Vagina (tissue), 2 donors: ENCODE results near the gene FZD10. TPM values are rescaled to one million over a fixed set of nuclear protein-coding genes. Genes with fewer than 3 reads are reported as not detected.

Experiments used
- DNase-seq, 2 donors: peaks; one replicate each; pipeline ENCODE4 v3.0.0-alpha.2; 2017; ENCODE audit errors: extremely low spot score in 2 of 2
- H3K27ac ChIP-seq: fragments of 200-600 bp; sonication (generic); one replicate; pipeline ENCODE4 v1.5.1; 2019
- H3K27me3 ChIP-seq: fragments of 200-600 bp; sonication (generic); one replicate; pipeline ENCODE4 v1.5.1; 2019
- H3K36me3 ChIP-seq, 2 donors: fragments of 200-600 bp; sonication (generic); one replicate each; pipeline ENCODE4 v1.5.1; 2017 to 2019
- H3K4me1 ChIP-seq: fragments of 200-600 bp; sonication (generic); one replicate; pipeline ENCODE4 v1.5.1; 2019
- H3K4me3 ChIP-seq, 2 donors: fragments of 200-600 bp; sonication (generic); 1 replicate in 1 of 2; 2 replicates in 1 of 2; pipeline ENCODE4 v1.5.1; 2016 to 2019
- H3K9me3 ChIP-seq: fragments of 200-600 bp; sonication (generic); one replicate; pipeline ENCODE4 v1.5.1; 2019
- CTCF ChIP-seq, 3 experiments: fragments of 450-650 bp in 2 of 3; fragments of 200-600 bp in 1 of 3; sonication (generic) in 1 of 3; IDR thresholded peaks; one replicate each; pipeline ENCODE4 v1.5.1; 2017 to 2019; ENCODE audit warnings: antibody characterized with exemption in 3 of 3, mild to moderate bottlenecking in 2 of 3, moderate library complexity in 2 of 3
- POLR2A ChIP-seq, 2 donors: fragments of 450-650 bp; IDR thresholded peaks; one replicate each; pipeline ENCODE4 v1.6.1; 2017; ENCODE audit warnings: antibody characterized with exemption in 2 of 2, mild to moderate bottlenecking in 2 of 2, moderate library complexity in 2 of 2
- POLR2AphosphoS5 ChIP-seq, 2 donors: sonication (generic); formaldehyde crosslinking; IDR thresholded peaks; one replicate each; pipeline ENCODE4 v1.9.0; 2017; ENCODE audit warnings: antibody characterized with exemption in 2 of 2, mild to moderate bottlenecking in 2 of 2, low read depth in 1 of 2; ENCODE audit not compliant: insufficient read depth in 1 of 2
- intact Hi-C: fragments of 100-400 bp; cut with DNase I; formaldehyde crosslinking; loops from one replicate; pipeline ENCODE4 v1.15.1; 2023
- total RNA-seq: library from RNA; depleted of rRNA; stranded (reverse); fragments of >200 nt; gene quantifications from one replicate; pipeline ENCODE4 v1.2.3, GENCODE V29; 2016

Gene FZD10
- total RNA-seq, 1 donor from 2014 or later = 5.2 TPM

GRCh38 chr12:130158754-130159059 lies 3.6 kb upstream of the FZD10 start:
- intact Hi-C loops = no loop called here
- H3K27me3 ChIP-seq = no peaks in the 10 kb centered on the region
- no peak for DNase-seq

GRCh38 chr12:130160306-130160705 lies 2.0 kb upstream of the FZD10 start:
- H3K4me1 ChIP-seq = peaks cover 35% of the 10 kb centered on the region
- H3K27ac ChIP-seq = peak overlapping the region; percentile 78

More at GRCh38 chr12:130158754-130159059, 3.6 kb upstream of the FZD10 start:
- H3K4me3 ChIP-seq = no peak overlapping the region
- H3K9me3 ChIP-seq = no peaks in the 10 kb centered on the region
- peaks cover 27% of the 10 kb centered on the region for H3K4me1 ChIP-seq
- no peak for TF ChIP-seq POLR2AphosphoS5 (IDR thresholded peaks at IDR 0.05; ENCODE audit: insufficient read depth in 1 of 2, low read depth in 1 of 2)
- TF ChIP-seq CTCF (IDR thresholded peaks at IDR 0.05) = no peak
- no peak overlapping the region for H3K27ac ChIP-seq
- H3K36me3 ChIP-seq = no peaks in the 10 kb centered on the region

GRCh38 chr12:130160711-130161231 lies 1.5 kb upstream of the FZD10 start:
- Histone ChIP-seq H3K36me3 (no peaks in the 10 kb centered on the region), H3K27me3 (no peaks in the 10 kb centered on the region), H3K4me3 (peak overlapping the region; percentile 54 to 64), H3K27ac (peak overlapping the region; percentile 78), H3K9me3 (no peaks in the 10 kb centered on the region), H3K4me1 (peaks cover 35% of the 10 kb centered on the region)
- intact Hi-C loops = no loop called here
- no peak for TF ChIP-seq CTCF (IDR thresholded peaks at IDR 0.05)
- no peak for TF ChIP-seq POLR2A (IDR thresholded peaks at IDR 0.05)
- TF ChIP-seq POLR2AphosphoS5 (IDR thresholded peaks at IDR 0.05; ENCODE audit: insufficient read depth in 1 of 2, low read depth in 1 of 2) = no peak
- DNase-seq = no peak

More at GRCh38 chr12:130160306-130160705, 2.0 kb upstream of the FZD10 start:
- TF ChIP-seq POLR2AphosphoS5 (IDR thresholded peaks at IDR 0.05; ENCODE audit: insufficient read depth in 1 of 2, low read depth in 1 of 2) (no peak), CTCF (IDR thresholded peaks at IDR 0.05) (no peak), POLR2A (IDR thresholded peaks at IDR 0.05) (no peak)
- H3K36me3 ChIP-seq = no peaks in the 10 kb centered on the region
- no peaks in the 10 kb centered on the region for H3K9me3 ChIP-seq
- H3K4me3 ChIP-seq = peak overlapping the region in 1 of 2 donors; percentile 64
- intact Hi-C loops = no loop called here
- no peaks in the 10 kb centered on the region for H3K27me3 ChIP-seq
- no peak for DNase-seq

- Histone ChIP-seq H3K27me3 (no peaks in the 10 kb centered on the region), H3K4me1 (peaks cover 35% of the 10 kb centered on the region), H3K9me3 (no peaks in the 10 kb centered on the region), H3K36me3 (no peaks in the 10 kb centered on the region), H3K4me3 (peak overlapping the region; percentile 54 to 64), H3K27ac (peak overlapping the region; percentile 78)
- intact Hi-C loops = no loop called here
- TF ChIP-seq POLR2AphosphoS5 (IDR thresholded peaks at IDR 0.05; ENCODE audit: insufficient read depth in 1 of 2, low read depth in 1 of 2) (peak in 1 of 2 donors; percentile 28), POLR2A (IDR thresholded peaks at IDR 0.05) (no peak)
- DNase-seq = no peak
Measured at GRCh38 chr12:130161261-130162243, 712 bp upstream of the FZD10 start.

GRCh38 chr12:130162745-130163460 lies 639 bp downstream of the FZD10 start:
- intact Hi-C loops = no loop called here
- DNase-seq = no peak
- Histone ChIP-seq H3K36me3 (no peaks in the 10 kb centered on the region), H3K27me3 (no peaks in the 10 kb centered on the region), H3K4me1 (peaks cover 35% of the 10 kb centered on the region), H3K4me3 (peak overlapping the region; percentile 54 to 64), H3K27ac (peak overlapping the region; percentile 66), H3K9me3 (no peaks in the 10 kb centered on the region)
- TF ChIP-seq POLR2A (IDR thresholded peaks at IDR 0.05) = no peak
- TF ChIP-seq CTCF (IDR thresholded peaks at IDR 0.05) = no peak
- TF ChIP-seq POLR2AphosphoS5 (IDR thresholded peaks at IDR 0.05; ENCODE audit: insufficient read depth in 1 of 2, low read depth in 1 of 2) = no peak
